NCI-H146 treated with DMSO at 0.1 percent for 48 hours (cell line): ENCODE measurements around the gene COL12A1.

Experiments
- DNase-seq: peaks from one replicate; lab custom pipeline; 2025; ENCODE audit not compliant: unreplicated experiment; lab: John Stamatoyannopoulos, UW

The COL12A1 gene

GRCh38 chr6:75180864-75181263 is 25.0 kb downstream of the COL12A1 start:
- no peak for DNase-seq

- no peak for DNase-seq
Observed at GRCh38 chr6:75178757-75179156, 27.1 kb downstream of the COL12A1 start.

- no peak for DNase-seq
Observed at GRCh38 chr6:75176076-75176582, 29.7 kb downstream of the COL12A1 start.

GRCh38 chr6:75171986-75172385 is 33.9 kb downstream of the COL12A1 start:
- DNase-seq, result no peak

GRCh38 chr6:75171567-75171966 is 34.3 kb downstream of the COL12A1 start:
- DNase-seq, result no peak

- no peak for DNase-seq
Observed at GRCh38 chr6:75170691-75171560, 34.9 kb downstream of the COL12A1 start.

GRCh38 chr6:75169689-75170586 is 35.9 kb downstream of the COL12A1 start:
- DNase-seq, result no peak

- no peak for DNase-seq
Observed at GRCh38 chr6:75167851-75168250, 38.0 kb downstream of the COL12A1 start.

- DNase-seq, result no peak
Observed at GRCh38 chr6:75167325-75167724, 38.5 kb downstream of the COL12A1 start.

- DNase-seq, result no peak
Observed at GRCh38 chr6:75166773-75167172, 39.1 kb downstream of the COL12A1 start.

GRCh38 chr6:75166236-75166635 is 39.6 kb downstream of the COL12A1 start:
- DNase-seq, result no peak

GRCh38 chr6:75158176-75158575 is 47.7 kb downstream of the COL12A1 start:
- no peak for DNase-seq

- no peak for DNase-seq
Observed at GRCh38 chr6:75157336-75157735, 48.5 kb downstream of the COL12A1 start.

GRCh38 chr6:75156186-75156878 is 49.5 kb downstream of the COL12A1 start:
- DNase-seq, result no peak

- DNase-seq, result no peak
Observed at GRCh38 chr6:75155631-75156030, 50.2 kb downstream of the COL12A1 start.

- DNase-seq, result no peak
Observed at GRCh38 chr6:75154973-75155372, 50.9 kb downstream of the COL12A1 start.

- no peak for DNase-seq
Observed at GRCh38 chr6:75150685-75151412, 55.0 kb downstream of the COL12A1 start.

- DNase-seq, result no peak
Observed at GRCh38 chr6:75149696-75150095, 56.2 kb downstream of the COL12A1 start.

GRCh38 chr6:75149240-75149639 is 56.6 kb downstream of the COL12A1 start:
- no peak for DNase-seq

- no peak for DNase-seq
Observed at GRCh38 chr6:75147512-75147911, 58.3 kb downstream of the COL12A1 start.
